Gastrocnemius medialis (tissue), 4 donors: ENCODE results near the gene PYY. TPM values are rescaled to one million over a fixed set of nuclear protein-coding genes. Genes with fewer than 3 reads are reported as not detected.
"Not testable (repeated sequence)": the region's sequence is repeated elsewhere in the genome, so short reads cannot be mapped to it uniquely, and the experiment has no call there.

Experiments
- ATAC-seq, 2 donors: fragments of 150-250 bp; one replicate each; pipeline ENCODE4 v1.9.1; 2016
- DNase-seq, 2 donors: peaks; one replicate each; pipeline ENCODE4 v3.0.0-alpha.2; 2019
- H3K27ac ChIP-seq, 4 donors: fragments of 200-600 bp; sonication (generic); 1 replicate in 1 of 4; 2 replicates in 3 of 4; pipeline ENCODE4 v1.5.1; 2016 to 2018; ENCODE audit warnings: mild to moderate bottlenecking in 2 of 4, moderate library complexity in 1 of 4
- H3K27me3 ChIP-seq, 3 donors: fragments of 200-600 bp; sonication (generic) in 2 of 3; 1 replicate in 1 of 3; 2 replicates in 2 of 3; pipeline versions ENCODE4 v1.5.1 to v1.6.0; 2016 to 2019; ENCODE audit warnings: mild to moderate bottlenecking in 1 of 3, moderate library complexity in 1 of 3
- H3K36me3 ChIP-seq, 2 donors: fragments of 200-600 bp; sonication (generic) in 1 of 2; one replicate each; pipeline ENCODE4 v1.5.1; 2017 to 2018
- H3K4me1 ChIP-seq, 2 donors: fragments of 200-600 bp; sonication (generic) in 1 of 2; one replicate each; pipeline ENCODE4 v1.5.1; 2016 to 2017; ENCODE audit warnings: mild to moderate bottlenecking in 2 of 2
- H3K4me3 ChIP-seq, 4 donors: fragments of 200-600 bp; sonication (generic) in 3 of 4; 1 replicate in 1 of 4; 2 replicates in 3 of 4; pipeline ENCODE4 v1.5.1; 2016 to 2019; ENCODE audit warnings: mild to moderate bottlenecking in 2 of 4
- H3K9me3 ChIP-seq, 3 donors: fragments of 200-600 bp; sonication (generic) in 2 of 3; 1 replicate in 1 of 3; 2 replicates in 2 of 3; pipeline ENCODE4 v1.5.1; 2016 to 2019
- CTCF ChIP-seq, 5 experiments: fragments of 450-650 bp in 3 of 5; fragments of 200-600 bp in 2 of 5; sonication (generic) in 2 of 5; IDR thresholded peaks in 4 of 5; conservative IDR thresholded peaks in 1 of 5; 1 replicate in 4 of 5; 2 replicates in 1 of 5; pipeline ENCODE4 v1.5.1; 2016 to 2019; ENCODE audit warnings: antibody characterized with exemption in 5 of 5, mild to moderate bottlenecking in 3 of 5, moderate library complexity in 3 of 5
- POLR2A ChIP-seq, 2 donors: fragments of 450-650 bp; IDR thresholded peaks; one replicate each; pipeline ENCODE4 v1.6.1; 2017; ENCODE audit warnings: antibody characterized with exemption in 2 of 2, mild to moderate bottlenecking in 2 of 2, moderate library complexity in 2 of 2
- in situ Hi-C, 4 donors: fragments of 200-750 bp; cut with MboI; loops; one replicate each; pipeline versions ENCODE4 v1.15.0 to v1.8.0; 2017; ENCODE audit warnings: low sequenced_read_pairs in 4 of 4
- intact Hi-C: fragments of 100-400 bp; cut with DNase I; formaldehyde crosslinking; loops from one replicate; pipeline ENCODE4 v1.15.1; 2023; ENCODE audit warnings: low total_unique reads
- total RNA-seq, 4 donors: library from RNA; depleted of rRNA; stranded (reverse); fragments of >200 nt; gene quantifications; one replicate each; pipeline versions ENCODE4 v1.1.0 to v1.2.3, GENCODE V29; 2016

Gene PYY
- total RNA-seq, 4 donors from 2014 or later: not detected

GRCh38 chr17:43942051-43942685 lies 11.6 kb downstream of the PYY start, which contains the start of gene PPY:
PPY (minus strand) TSS chr17:43942476; CDS start chr17:43941654, 822 bp downstream.
- Histone ChIP-seq H3K9me3 (no peaks in the 10 kb centered on the region), H3K4me3 (no peak within 1 kb of the TSS), H3K27me3 (peaks cover 10 to 13% (median 13%) of the 10 kb centered on the region in 3 donors), H3K36me3 (no peaks in the 10 kb centered on the region), H3K4me1 (peaks cover 0 to 7% of the 10 kb centered on the region in 2 donors), H3K27ac (no peak within 1 kb of the TSS)
- intact Hi-C loops (no loop called here), in situ Hi-C loops (loop anchor here (5.0 to 10.0 kb wide), 5 partner anchors 50 to 103 kb away; no protein-coding TSS in a partner anchor)
- TF ChIP-seq CTCF (IDR thresholded peaks at IDR 0.05 in 4 of 5, conservative IDR thresholded peaks at IDR 0.05 in 1 of 5) (no peak), POLR2A (IDR thresholded peaks at IDR 0.05) (no peak)
- no peak for ATAC-seq
- no peak for DNase-seq

GRCh38 chr17:43940630-43941029 lies 13.1 kb downstream of the PYY start:
- no peaks in the 10 kb centered on the region for H3K9me3 ChIP-seq
- intact Hi-C loops (no loop called here), in situ Hi-C loops (loop anchor here (5.0 to 10.0 kb wide), 5 partner anchors 52 to 104 kb away; no protein-coding TSS in a partner anchor)
- TF ChIP-seq CTCF (IDR thresholded peaks at IDR 0.05 in 4 of 5, conservative IDR thresholded peaks at IDR 0.05 in 1 of 5) (no peak), POLR2A (IDR thresholded peaks at IDR 0.05) (no peak)
- H3K4me3 ChIP-seq: no peak overlapping the region
- ATAC-seq: no peak
- no peak overlapping the region for H3K27ac ChIP-seq
- H3K36me3 ChIP-seq: no peaks in the 10 kb centered on the region
- H3K4me1 ChIP-seq: peaks cover 0 to 7% of the 10 kb centered on the region in 2 donors
- peaks cover 10 to 13% (median 13%) of the 10 kb centered on the region in 3 donors for H3K27me3 ChIP-seq
- no peak for DNase-seq

- ATAC-seq (no peak), DNase-seq (no peak)
- no peaks in the 10 kb centered on the region for H3K36me3 ChIP-seq
- intact Hi-C loops (no loop called here), in situ Hi-C loops (loop anchor here (5.0 to 10.0 kb wide), 5 partner anchors 52 to 105 kb away; no protein-coding TSS in a partner anchor)
- H3K27me3 ChIP-seq: peaks cover 10 to 13% (median 13%) of the 10 kb centered on the region in 3 donors
- H3K27ac ChIP-seq: no peak overlapping the region
- TF ChIP-seq POLR2A (IDR thresholded peaks at IDR 0.05): no peak
- no peak for TF ChIP-seq CTCF (IDR thresholded peaks at IDR 0.05 in 4 of 5, conservative IDR thresholded peaks at IDR 0.05 in 1 of 5)
- peaks cover 0 to 7% of the 10 kb centered on the region in 2 donors for H3K4me1 ChIP-seq
- H3K4me3 ChIP-seq: no peak overlapping the region
- no peaks in the 10 kb centered on the region for H3K9me3 ChIP-seq
Observed at GRCh38 chr17:43939886-43940285, 13.9 kb downstream of the PYY start.

- H3K27ac ChIP-seq, H3K4me3 ChIP-seq, ATAC-seq, H3K36me3 ChIP-seq, H3K9me3 ChIP-seq, DNase-seq, H3K4me1 ChIP-seq, in situ Hi-C loops, intact Hi-C loops: not testable (repeated sequence)
- peaks cover 10 to 13% (median 13%) of the 10 kb centered on the region in 3 donors for H3K27me3 ChIP-seq
Observed at GRCh38 chr17:43939452-43939851, 14.3 kb downstream of the PYY start.

GRCh38 chr17:43938838-43939182 lies 14.9 kb downstream of the PYY start:
- H3K27me3 ChIP-seq: peaks cover 10 to 13% (median 13%) of the 10 kb centered on the region in 3 donors
- in situ Hi-C loops: no loop called here

More at GRCh38 chr17:43938838-43939182, 14.9 kb downstream of the PYY start:
- DNase-seq (no peak), ATAC-seq (no peak)
- no peaks in the 10 kb centered on the region for H3K36me3 ChIP-seq
- no peaks in the 10 kb centered on the region for H3K9me3 ChIP-seq
- TF ChIP-seq POLR2A (IDR thresholded peaks at IDR 0.05) (no peak), CTCF (IDR thresholded peaks at IDR 0.05 in 4 of 5, conservative IDR thresholded peaks at IDR 0.05 in 1 of 5) (no peak)
- intact Hi-C loops: no loop called here
- H3K4me3 ChIP-seq: no peak overlapping the region
- peaks cover 0 to 7% of the 10 kb centered on the region in 2 donors for H3K4me1 ChIP-seq
- no peak overlapping the region for H3K27ac ChIP-seq
